A549 (cell line): Measurements from ENCODE around the gene CA10.

Source experiments
- CTCF ChIP-seq: fragments of >200 bp; sonication (Bioruptor Twin); formaldehyde crosslinking; IDR thresholded peaks from 3 replicates; pipeline ENCODE4 v1.5.1; 2016
- E2F6 ChIP-seq: IDR thresholded peaks from 2 replicates; pipeline ENCODE4 v1.6.1; 2012; ENCODE audit warnings: low read depth, borderline replicate concordance
- FOSL2 ChIP-seq, 2 experiments: fragments of 450-650 bp in 1 of 2; fragments of >200 bp in 1 of 2; sonication (Bioruptor Twin) in 1 of 2; formaldehyde crosslinking; IDR thresholded peaks; 2 replicates each; pipeline versions ENCODE4 v1.5.0 to v1.6.1; 2016 to 2020; ENCODE audit warnings: mild to moderate bottlenecking in 1 of 2, moderate library complexity in 1 of 2
- GATA3 ChIP-seq: IDR thresholded peaks from 2 replicates; pipeline ENCODE4 v1.6.1; 2012; ENCODE audit warnings: borderline replicate concordance
- KDM5A ChIP-seq: fragments of 200-600 bp; sonication (generic); IDR thresholded peaks from 2 replicates; pipeline ENCODE4 v1.6.1; 2016; ENCODE audit warnings: antibody characterized with exemption, mild to moderate bottlenecking
- MAX ChIP-seq: IDR thresholded peaks from 2 replicates; pipeline ENCODE4 v1.6.1; 2012
- POLR2A ChIP-seq: IDR thresholded peaks from 2 replicates; pipeline ENCODE4 v1.6.1; 2012; ENCODE audit warnings: mild to moderate bottlenecking, low read length
- POLR2AphosphoS2 ChIP-seq: conservative IDR thresholded peaks from 2 replicates; pipeline ENCODE4 v1.6.1; 2012; ENCODE audit warnings: low read length, improper control_type of control experiment, inconsistent platforms
- RARB ChIP-seq: fragments of 250-450 bp; sonication (Bioruptor Pico); IDR thresholded peaks from 2 replicates; pipeline ENCODE4 v1.8.0; 2021; ENCODE audit warnings: mild to moderate bottlenecking, moderate library complexity
- RCOR1 ChIP-seq: fragments of 150-350 bp; IDR thresholded peaks from 2 replicates; pipeline ENCODE4 v1.6.1; 2014; ENCODE audit warnings: antibody characterized with exemption, low read length, low read depth
- TP53 ChIP-seq: fragments of 250-450 bp; sonication (Bioruptor Pico); IDR thresholded peaks from 2 replicates; pipeline ENCODE4 v1.5.0; 2021; ENCODE audit warnings: mild to moderate bottlenecking, moderate library complexity

- no peak for TF ChIP-seq POLR2A
- no peak for TF ChIP-seq CTCF
- TF ChIP-seq FOSL2 (IDR thresholded peaks at IDR 0.05) = no peak
- no peak for TF ChIP-seq FOSL2 (CRISPR knock-in tag; IDR thresholded peaks at IDR 0.05)
- no peak for TF ChIP-seq GATA3
- no peak for TF ChIP-seq RARB
- no peak for TF ChIP-seq MAX
- no peak for TF ChIP-seq RCOR1
- TF ChIP-seq TP53 (CRISPR knock-in tag) = no peak
- no peak for TF ChIP-seq KDM5A
- TF ChIP-seq POLR2AphosphoS2 = no peak
- TF ChIP-seq E2F6 = no peak
These were observed 389.3 kb downstream of the CA10 start for GRCh38 chr17:51769231-51769630.
